Measurements from ENCODE around the gene OSBPL8. TPM values are rescaled to one million over a fixed set of nuclear protein-coding genes. Genes with fewer than 3 reads are reported as not detected.

The OSBPL8 gene
- total RNA-seq, 4 donors from 2014 or later = 25.6 to 46.0 (median 43.4) TPM

GRCh38 chr12:76420222-76420621, 139.3 kb downstream of the OSBPL8 start:
- no peak for DNase-seq
- H3K4me1 ChIP-seq = peaks cover 0 to 4% of the 10 kb centered on the region in 2 donors
- no peak overlapping the region for H3K4me3 ChIP-seq
- no peaks in the 10 kb centered on the region for H3K9me3 ChIP-seq
- H3K36me3 ChIP-seq = no peaks in the 10 kb centered on the region
- ATAC-seq = no peak
- TF ChIP-seq CTCF (IDR thresholded peaks at IDR 0.05 in 4 of 5, conservative IDR thresholded peaks at IDR 0.05 in 1 of 5) (no peak), POLR2A (IDR thresholded peaks at IDR 0.05) (no peak)
- H3K27ac ChIP-seq = no peak overlapping the region
- H3K27me3 ChIP-seq = no peaks in the 10 kb centered on the region
- in situ Hi-C loops (cut with MboI; ENCODE audit: low sequenced_read_pairs in 4 of 4) (no loop called here), intact Hi-C loops (cut with DNase I; ENCODE audit: low total_unique reads) (no loop called here)

- H3K27ac ChIP-seq = no peak overlapping the region
- DNase-seq = no peak
- no peaks in the 10 kb centered on the region for H3K4me1 ChIP-seq
- H3K9me3 ChIP-seq = no peaks in the 10 kb centered on the region
- intact Hi-C loops (cut with DNase I; ENCODE audit: low total_unique reads) (no loop called here), in situ Hi-C loops (cut with MboI; ENCODE audit: low sequenced_read_pairs in 4 of 4) (no loop called here)
- no peaks in the 10 kb centered on the region for H3K27me3 ChIP-seq
- no peak overlapping the region for H3K4me3 ChIP-seq
- no peak for TF ChIP-seq POLR2A (IDR thresholded peaks at IDR 0.05)
- no peak for TF ChIP-seq CTCF (IDR thresholded peaks at IDR 0.05 in 4 of 5, conservative IDR thresholded peaks at IDR 0.05 in 1 of 5)
- H3K36me3 ChIP-seq = no peaks in the 10 kb centered on the region
- ATAC-seq = no peak
Measured at GRCh38 chr12:76417116-76417515, 142.5 kb downstream of the OSBPL8 start.

- TF ChIP-seq POLR2A (IDR thresholded peaks at IDR 0.05) (no peak), CTCF (IDR thresholded peaks at IDR 0.05 in 4 of 5, conservative IDR thresholded peaks at IDR 0.05 in 1 of 5) (no peak)
- in situ Hi-C loops (cut with MboI; ENCODE audit: low sequenced_read_pairs in 4 of 4) = no loop called here
- Histone ChIP-seq H3K27me3 (no peaks in the 10 kb centered on the region), H3K4me1 (peaks cover 0 to 8% of the 10 kb centered on the region in 2 donors), H3K4me3 (no peak overlapping the region), H3K36me3 (no peaks in the 10 kb centered on the region), H3K9me3 (no peaks in the 10 kb centered on the region), H3K27ac (no peak overlapping the region)
- no peak for DNase-seq
- ATAC-seq = no peak
- intact Hi-C loops (cut with DNase I; ENCODE audit: low total_unique reads) = no loop called here
Measured at GRCh38 chr12:76413121-76413520, 146.4 kb downstream of the OSBPL8 start.

GRCh38 chr12:76410781-76411180, 148.8 kb downstream of the OSBPL8 start:
- DNase-seq (no peak), ATAC-seq (no peak)
- no peak for TF ChIP-seq CTCF (IDR thresholded peaks at IDR 0.05 in 4 of 5, conservative IDR thresholded peaks at IDR 0.05 in 1 of 5)
- no peak for TF ChIP-seq POLR2A (IDR thresholded peaks at IDR 0.05)
- Histone ChIP-seq H3K27ac (no peak overlapping the region), H3K4me3 (no peak overlapping the region), H3K27me3 (no peaks in the 10 kb centered on the region), H3K4me1 (peaks cover 0 to 8% of the 10 kb centered on the region in 2 donors), H3K36me3 (no peaks in the 10 kb centered on the region), H3K9me3 (no peaks in the 10 kb centered on the region)
- in situ Hi-C loops (cut with MboI; ENCODE audit: low sequenced_read_pairs in 4 of 4) (no loop called here), intact Hi-C loops (cut with DNase I; ENCODE audit: low total_unique reads) (no loop called here)

- Histone ChIP-seq H3K27me3 (no peaks in the 10 kb centered on the region), H3K4me1 (peaks cover 0 to 8% of the 10 kb centered on the region in 2 donors), H3K9me3 (no peaks in the 10 kb centered on the region), H3K36me3 (no peaks in the 10 kb centered on the region), H3K4me3 (no peak overlapping the region), H3K27ac (no peak overlapping the region)
- TF ChIP-seq CTCF (IDR thresholded peaks at IDR 0.05 in 4 of 5, conservative IDR thresholded peaks at IDR 0.05 in 1 of 5) (no peak), POLR2A (IDR thresholded peaks at IDR 0.05) (no peak)
- ATAC-seq = no peak
- DNase-seq = no peak
- in situ Hi-C loops (cut with MboI; ENCODE audit: low sequenced_read_pairs in 4 of 4) = no loop called here
- intact Hi-C loops (cut with DNase I; ENCODE audit: low total_unique reads) = no loop called here
Measured at GRCh38 chr12:76410371-76410770, 149.2 kb downstream of the OSBPL8 start.
